Measurements from ENCODE around the gene MYO18B. TPM values are rescaled to one million over a fixed set of nuclear protein-coding genes. Genes with fewer than 3 reads are reported as not detected.

MYO18B gene
- total RNA-seq, 1 experiment from 2014 or later = 0.05 TPM

GRCh38 chr22:25843660-25844405, 101.8 kb downstream of the MYO18B start:
- no peak for DNase-seq (ENCODE audit: extremely low read depth, low read depth)

- DNase-seq (ENCODE audit: extremely low read depth, low read depth) = no peak
Observed at GRCh38 chr22:25844601-25845000, 102.6 kb downstream of the MYO18B start.

GRCh38 chr22:25845985-25846745, 104.2 kb downstream of the MYO18B start:
- DNase-seq (ENCODE audit: extremely low read depth, low read depth) = no peak

GRCh38 chr22:25847451-25847850, 105.5 kb downstream of the MYO18B start:
- no peak for DNase-seq (ENCODE audit: extremely low read depth, low read depth)

GRCh38 chr22:25848954-25849353, 107.0 kb downstream of the MYO18B start:
- no peak for DNase-seq (ENCODE audit: extremely low read depth, low read depth)

GRCh38 chr22:25849522-25849921, 107.5 kb downstream of the MYO18B start:
- no peak for DNase-seq (ENCODE audit: extremely low read depth, low read depth)

- DNase-seq (ENCODE audit: extremely low read depth, low read depth) = no peak
Observed at GRCh38 chr22:25852223-25852622, 110.2 kb downstream of the MYO18B start.

- no peak for DNase-seq (ENCODE audit: extremely low read depth, low read depth)
Observed at GRCh38 chr22:25853078-25853477, 111.1 kb downstream of the MYO18B start.

GRCh38 chr22:25853501-25854284, 111.7 kb downstream of the MYO18B start:
- DNase-seq (ENCODE audit: extremely low read depth, low read depth) = peak; percentile 4

GRCh38 chr22:25869771-25870170, 127.8 kb downstream of the MYO18B start:
- DNase-seq (ENCODE audit: extremely low read depth, low read depth) = no peak

GRCh38 chr22:25874327-25874726, 132.3 kb downstream of the MYO18B start:
- no peak for DNase-seq (ENCODE audit: extremely low read depth, low read depth)

- DNase-seq (ENCODE audit: extremely low read depth, low read depth) = no peak
Observed at GRCh38 chr22:25875461-25875860, 133.5 kb downstream of the MYO18B start.

- DNase-seq (ENCODE audit: extremely low read depth, low read depth) = no peak
Observed at GRCh38 chr22:25876871-25877270, 134.9 kb downstream of the MYO18B start.

GRCh38 chr22:25878933-25879332, 136.9 kb downstream of the MYO18B start:
- DNase-seq (ENCODE audit: extremely low read depth, low read depth) = no peak

GRCh38 chr22:25880524-25880923, 138.5 kb downstream of the MYO18B start:
- DNase-seq (ENCODE audit: extremely low read depth, low read depth) = no peak

GRCh38 chr22:25881210-25881755, 139.3 kb downstream of the MYO18B start:
- no peak for DNase-seq (ENCODE audit: extremely low read depth, low read depth)

- DNase-seq (ENCODE audit: extremely low read depth, low read depth) = no peak
Observed at GRCh38 chr22:25882360-25882759, 140.4 kb downstream of the MYO18B start.

- no peak for DNase-seq (ENCODE audit: extremely low read depth, low read depth)
Observed at GRCh38 chr22:25883482-25884033, 141.6 kb downstream of the MYO18B start.

- DNase-seq (ENCODE audit: extremely low read depth, low read depth) = no peak
Observed at GRCh38 chr22:25884121-25884520, 142.1 kb downstream of the MYO18B start.

GRCh38 chr22:25888399-25889054, 146.5 kb downstream of the MYO18B start:
- DNase-seq (ENCODE audit: extremely low read depth, low read depth) = no peak
